Stimulated activated CD4-positive, alpha-beta T cell treated with anti-CD3 and anti-CD28 coated beads, TNF-alpha, amount 100 ng/mL, for 48 hours (primary cell): ENCODE results near the gene FMN1.

Source experiments
- DNase-seq, 3 donors: peaks; one replicate each; pipeline ENCODE4 v3.0.0-alpha.2; 2020; ENCODE audit warnings: low read depth in 3 of 3

FMN1 gene

GRCh38 chr15:32882955-32883354, 311.6 kb downstream of the FMN1 start:
- DNase-seq, result no peak

- no peak for DNase-seq
Measured at GRCh38 chr15:32881528-32881927, 313.0 kb downstream of the FMN1 start.

- DNase-seq, result no peak
Measured at GRCh38 chr15:32880642-32881041, 313.9 kb downstream of the FMN1 start.

GRCh38 chr15:32879980-32880379, 314.5 kb downstream of the FMN1 start:
- DNase-seq, result no peak

- DNase-seq, result no peak
Measured at GRCh38 chr15:32878869-32879805, 315.4 kb downstream of the FMN1 start.

- DNase-seq, result no peak
Measured at GRCh38 chr15:32878342-32878741, 316.2 kb downstream of the FMN1 start.

- DNase-seq, result no peak
Measured at GRCh38 chr15:32877252-32878019, 317.1 kb downstream of the FMN1 start.

GRCh38 chr15:32873284-32874114, 321.0 kb downstream of the FMN1 start:
- DNase-seq, result no peak

- DNase-seq, result no peak
Measured at GRCh38 chr15:32872621-32873283, 321.8 kb downstream of the FMN1 start.

GRCh38 chr15:32871883-32872282, 322.6 kb downstream of the FMN1 start:
- no peak for DNase-seq

- DNase-seq, result no peak
Measured at GRCh38 chr15:32870240-32871033, 324.1 kb downstream of the FMN1 start.

GRCh38 chr15:32869776-32870175, 324.7 kb downstream of the FMN1 start:
- no peak for DNase-seq

GRCh38 chr15:32867313-32867626, 327.2 kb downstream of the FMN1 start:
- DNase-seq, result no peak

GRCh38 chr15:32866454-32867312, 327.8 kb downstream of the FMN1 start:
- DNase-seq, result no peak

GRCh38 chr15:32864841-32865240, 329.7 kb downstream of the FMN1 start:
- DNase-seq, result no peak

GRCh38 chr15:32864051-32864450, 330.5 kb downstream of the FMN1 start:
- no peak for DNase-seq

- no peak for DNase-seq
Measured at GRCh38 chr15:32861761-32862160, 332.8 kb downstream of the FMN1 start.

GRCh38 chr15:32861174-32861573, 333.3 kb downstream of the FMN1 start:
- no peak for DNase-seq

- DNase-seq, result no peak
Measured at GRCh38 chr15:32859996-32860395, 334.5 kb downstream of the FMN1 start.

GRCh38 chr15:32859251-32859650, 335.3 kb downstream of the FMN1 start:
- DNase-seq, result no peak
